H1 (cell line): Measurements from ENCODE around the gene ADGRL3. TPM values are rescaled to one million over a fixed set of nuclear protein-coding genes. Genes with fewer than 3 reads are reported as not detected.

ENCODE experiments used
- CTCF ChIA-PET: fragments of 300-600 bp; sonication (Branson Sonifier 250); formaldehyde crosslinking; loops from one replicate; lab custom pipeline; 2021; ENCODE audit not compliant: partially characterized antibody; lab: Charles Lee
- POLR2A ChIA-PET: fragments of 300-600 bp; sonication (Branson Sonifier 250); formaldehyde crosslinking; loops from one replicate; lab custom pipeline; 2021; ENCODE audit warnings: inconsistent platforms; ENCODE audit not compliant: partially characterized antibody; lab: Charles Lee
- DNase-seq, 2 experiments: peaks; one replicate each; pipeline versions ENCODE4 v3.0.0 to v3.0.0-alpha.2; 2010 to 2022; ENCODE audit warnings: low spot score in 2 of 2, low read depth in 1 of 2, mixed read lengths in 1 of 2
- FAIRE-seq: peaks from 2 replicates; lab custom pipeline; 2011; peaks lifted over from hg19 to GRCh38; lab: Jason Lieb, UNC
- H2AFZ ChIP-seq: 2 replicates; pipeline ENCODE4 v1.8.1; 2012; ENCODE audit warnings: low read length, inconsistent platforms
- H2AK5ac ChIP-seq: 2 replicates; pipeline ENCODE4 v1.6.1; 2013; ENCODE audit warnings: low read depth, low read length
- H2BK120ac ChIP-seq: replicated peaks from 2 replicates; pipeline ENCODE3; 2013; ENCODE audit warnings: low read depth, low read length, inconsistent platforms
- H2BK12ac ChIP-seq: 2 replicates; pipeline ENCODE4 v1.6.1; 2013; ENCODE audit warnings: low read depth, low read length
- H2BK15ac ChIP-seq: 2 replicates; pipeline ENCODE4 v1.6.1; 2013; ENCODE audit warnings: low read length
- H2BK20ac ChIP-seq: 2 replicates; pipeline ENCODE4 v1.6.1; 2013; ENCODE audit warnings: low read length
- H2BK5ac ChIP-seq: 2 replicates; pipeline ENCODE4 v1.6.1; 2013; ENCODE audit warnings: low read depth, low read length
- H3K14ac ChIP-seq: 2 replicates; pipeline ENCODE4 v1.6.1; 2013; ENCODE audit warnings: inconsistent platforms; ENCODE audit not compliant: insufficient read length
- H3K18ac ChIP-seq: 2 replicates; pipeline ENCODE4 v1.6.1; 2013; ENCODE audit warnings: low read length; ENCODE audit errors: extremely low read depth
- H3K23ac ChIP-seq: 2 replicates; pipeline ENCODE4 v1.6.1; 2013; ENCODE audit warnings: inconsistent platforms; ENCODE audit not compliant: insufficient read length
- H3K23me2 ChIP-seq: 2 replicates; pipeline ENCODE4 v1.6.1; 2013; ENCODE audit warnings: low read depth, low read length
- H3K27ac ChIP-seq: 2 replicates; pipeline ENCODE4 v1.6.1; 2011; ENCODE audit warnings: low read depth, low read length, inconsistent platforms
- H3K27me3 ChIP-seq, 4 experiments: replicated peaks in 1 of 4; 1 replicate in 1 of 4; 2 replicates in 3 of 4; pipeline versions ENCODE4 v1.6.1 to v1.8.1; 2011 to 2013; ENCODE audit warnings: low read length in 3 of 4, mild to moderate bottlenecking in 3 of 4, inconsistent platforms in 2 of 4, mixed read lengths in 2 of 4, moderate library complexity in 1 of 4; ENCODE audit not compliant: control insufficient read depth in 3 of 4, insufficient read depth in 3 of 4; ENCODE audit errors: extremely low read depth in 1 of 4
- H3K36me3 ChIP-seq, 4 experiments: 2 replicates each; pipeline versions ENCODE4 v1.6.1 to v1.8.1; 2011 to 2013; ENCODE audit warnings: mild to moderate bottlenecking in 4 of 4, low read length in 3 of 4, moderate library complexity in 2 of 4, control low read depth in 1 of 4, inconsistent platforms in 1 of 4; ENCODE audit not compliant: insufficient read depth in 4 of 4, control insufficient read depth in 2 of 4
- H3K4ac ChIP-seq: replicated peaks from 2 replicates; pipeline ENCODE3; 2013; ENCODE audit warnings: low read length, low read depth, mixed read lengths, inconsistent platforms; ENCODE audit not compliant: insufficient read length
- H3K4me1 ChIP-seq, 4 experiments: replicated peaks in 1 of 4; 1 replicate in 1 of 4; 2 replicates in 3 of 4; pipeline versions ENCODE4 v1.6.1 to v1.8.1; 2011 to 2013; ENCODE audit warnings: low read length in 3 of 4, inconsistent platforms in 2 of 4, mixed read lengths in 1 of 4; ENCODE audit not compliant: insufficient read depth in 4 of 4, control insufficient read depth in 3 of 4
- H3K4me2 ChIP-seq, 2 experiments: 2 replicates each; pipeline versions ENCODE4 v1.6.1 to v1.8.1; 2011 to 2013; ENCODE audit warnings: low read depth in 2 of 2, low read length in 2 of 2, control low read depth in 1 of 2, inconsistent platforms in 1 of 2, mild to moderate bottlenecking in 1 of 2; ENCODE audit not compliant: insufficient read depth in 1 of 2
- H3K4me3 ChIP-seq, 4 experiments: fragments of 200-600, 300-600 bp in 1 of 4; sonication (generic), shearing (Covaris generic), sonication (Bioruptor Twin) in 1 of 4; 2 replicates each; pipeline versions ENCODE4 v1.5.1 to v1.8.1; 2011 to 2016; ENCODE audit warnings: low read length in 4 of 4, low read depth in 3 of 4, control low read depth in 2 of 4, inconsistent platforms in 2 of 4, mild to moderate bottlenecking in 2 of 4, mixed read lengths in 1 of 4, moderate library complexity in 1 of 4; ENCODE audit not compliant: insufficient read depth in 2 of 4; ENCODE audit errors: extremely low read depth in 1 of 4
- H3K56ac ChIP-seq: replicated peaks from 2 replicates; pipeline ENCODE3; 2013; ENCODE audit warnings: low read depth, mild to moderate bottlenecking, mixed read lengths, low read length, inconsistent platforms; ENCODE audit not compliant: insufficient read length
- H3K79me1 ChIP-seq: 2 replicates; pipeline ENCODE4 v1.6.1; 2013; ENCODE audit warnings: low read depth, low read length, control low read depth
- H3K79me2 ChIP-seq, 2 experiments: 2 replicates each; pipeline versions ENCODE4 v1.6.1 to v1.8.1; 2012 to 2013; ENCODE audit warnings: low read length in 2 of 2, mild to moderate bottlenecking in 2 of 2, inconsistent platforms in 1 of 2; ENCODE audit not compliant: insufficient read depth in 2 of 2, control insufficient read depth in 1 of 2
- H3K9ac ChIP-seq, 4 experiments: replicated peaks in 1 of 4; 1 replicate in 1 of 4; 2 replicates in 3 of 4; pipeline versions ENCODE4 v1.6.1 to v1.8.1; 2011 to 2013; ENCODE audit warnings: low read depth in 3 of 4, low read length in 3 of 4, control low read depth in 2 of 4, mild to moderate bottlenecking in 2 of 4, moderate library complexity in 2 of 4, inconsistent platforms in 1 of 4; ENCODE audit errors: extremely low read depth in 1 of 4
- H3K9me3 ChIP-seq, 2 experiments: 2 replicates each; pipeline versions ENCODE4 v1.6.1 to v1.8.1; 2012 to 2013; ENCODE audit warnings: mild to moderate bottlenecking in 2 of 2, moderate library complexity in 2 of 2, control low read depth in 1 of 2, inconsistent platforms in 1 of 2, low read depth in 1 of 2, low read length in 1 of 2, mixed read lengths in 1 of 2; ENCODE audit not compliant: insufficient read depth in 2 of 2
- H4K20me1 ChIP-seq, 2 experiments: replicated peaks in 1 of 2; 2 replicates each; pipeline versions ENCODE3 to v1.8.1; 2011 to 2013; ENCODE audit warnings: inconsistent platforms in 2 of 2, low read length in 2 of 2, mild to moderate bottlenecking in 1 of 2; ENCODE audit not compliant: insufficient read depth in 2 of 2, control insufficient read depth in 1 of 2
- H4K5ac ChIP-seq: 2 replicates; pipeline ENCODE4 v1.6.1; 2013; ENCODE audit warnings: low read length, low read depth, mixed read lengths, inconsistent platforms; ENCODE audit not compliant: insufficient read length
- H4K8ac ChIP-seq: 2 replicates; pipeline ENCODE4 v1.8.0; 2013; ENCODE audit warnings: mild to moderate bottlenecking, moderate library complexity, low read length, inconsistent platforms; ENCODE audit not compliant: insufficient read depth; ENCODE audit errors: extremely low read depth
- H4K91ac ChIP-seq: replicated peaks from 2 replicates; pipeline ENCODE3; 2013; ENCODE audit warnings: low read length, mixed read lengths, inconsistent platforms; ENCODE audit not compliant: insufficient read length
- EGR1 ChIP-seq: IDR thresholded peaks from 2 replicates; pipeline ENCODE4 v1.6.1; 2011; ENCODE audit warnings: low read depth, low read length, borderline replicate concordance
- EP300 ChIP-seq, 2 experiments: IDR thresholded peaks; 1 replicate in 1 of 2; 2 replicates in 1 of 2; pipeline ENCODE4 v1.6.1; 2011 to 2012; ENCODE audit warnings: low read depth in 2 of 2, low read length in 2 of 2, mild to moderate bottlenecking in 2 of 2, borderline replicate concordance in 1 of 2, inconsistent platforms in 1 of 2, moderate library complexity in 1 of 2
- GTF2F1 ChIP-seq: IDR thresholded peaks from 2 replicates; pipeline ENCODE4 v1.6.1; 2012; ENCODE audit warnings: low read depth, low read length, improper control_type of control experiment, borderline replicate concordance
- HDAC2 ChIP-seq, 2 experiments: fragments of 300-600 bp in 1 of 2; sonication (generic) in 1 of 2; IDR thresholded peaks; 2 replicates each; pipeline ENCODE4 v1.6.1; 2011 to 2012; ENCODE audit warnings: low read depth in 2 of 2, low read length in 2 of 2, mild to moderate bottlenecking in 2 of 2, moderate library complexity in 2 of 2, borderline replicate concordance in 1 of 2, inconsistent platforms in 1 of 2
- HDAC6 ChIP-seq: IDR thresholded peaks from one replicate; pipeline ENCODE4 v1.7.1; 2012; ENCODE audit warnings: low read depth, mild to moderate bottlenecking, inconsistent platforms, low read length, moderate library complexity
- JUND ChIP-seq: IDR thresholded peaks from 2 replicates; pipeline ENCODE4 v1.6.1; 2011; ENCODE audit warnings: mild to moderate bottlenecking, improper control_type of control experiment, low read length
- KDM5A ChIP-seq: fragments of 200-600 bp; IDR thresholded peaks from 2 replicates; pipeline ENCODE4 v1.7.1; 2012; ENCODE audit warnings: mild to moderate bottlenecking, low read length, inconsistent platforms, mixed read lengths
- MAX ChIP-seq: IDR thresholded peaks from 2 replicates; pipeline ENCODE4 v1.6.1; 2012; ENCODE audit warnings: inconsistent platforms
- SP4 ChIP-seq: IDR thresholded peaks from 2 replicates; pipeline ENCODE4 v1.6.1; 2012; ENCODE audit warnings: low read length, inconsistent platforms
- TAF1 ChIP-seq: IDR thresholded peaks from 2 replicates; pipeline ENCODE4 v1.6.1; 2011; ENCODE audit warnings: mild to moderate bottlenecking, low read depth, low read length
- TAF7 ChIP-seq: optimal IDR thresholded peaks from 2 replicates; pipeline ENCODE3; 2011; ENCODE audit warnings: low read depth, mild to moderate bottlenecking, inconsistent platforms, low read length, moderate library complexity, borderline replicate concordance
- TCF12 ChIP-seq: IDR thresholded peaks from 2 replicates; pipeline ENCODE4 v1.6.1; 2011; ENCODE audit warnings: low read depth, mild to moderate bottlenecking, low read length
- TEAD4 ChIP-seq: IDR thresholded peaks from 2 replicates; pipeline ENCODE4 v1.6.1; 2012; ENCODE audit warnings: low read depth, low read length, inconsistent platforms, mixed read lengths
- YY1 ChIP-seq: IDR thresholded peaks from 2 replicates; pipeline ENCODE4 v1.6.1; 2011; ENCODE audit warnings: low read depth, mild to moderate bottlenecking, low read length
- WGBS, 2 experiments: shearing (Covaris generic) in 1 of 2; methylation state at CpG; one replicate each; pipeline versions ENCODE4 v1.1.6 to v1.1.7; 2013 to 2015; ENCODE audit warnings: low lambda C conversion rate in 2 of 2, mixed read lengths in 2 of 2, inconsistent platforms in 1 of 2, low coverage in 1 of 2, missing lambda C conversion rate in 1 of 2; ENCODE audit not compliant: insufficient replicate concordance in 2 of 2, insufficient coverage in 1 of 2, insufficient read length in 1 of 2; ENCODE audit errors: extremely low coverage in 1 of 2, missing lambda C conversion rate in 1 of 2; 5-methylcytosine and 5-hydroxymethylcytosine counted together
- polyA plus RNA-seq, 7 experiments: library from polyadenylated mRNA; depleted of rRNA in 3 of 7; stranded (reverse) in 5 of 7; unstranded in 2 of 7; fragments of >200 nt in 5 of 7; fragments of 200-250 nt in 2 of 7; gene quantifications; 1 replicate in 5 of 7; 2 replicates in 1 of 7; 4 replicates in 1 of 7; pipeline versions ENCODE4 v1.2.1 to v1.2.3, GENCODE V29; 2011 to 2013; ENCODE audit warnings: missing spikeins in 2 of 7, mixed read lengths in 2 of 7
- total RNA-seq: library from RNA; stranded (reverse); fragmentation: NEBNext Ultra II Directional; extraction: Animal tissue kit (Norgen Biotek cat#: 25700); gene quantifications from 2 replicates; pipeline ENCODE4 v1.2.1, GENCODE V29; 2021

ADGRL3 gene
- total and polyA plus RNA-seq, 2 of the 8 experiments (the other 6 are each of a cell fraction or from before 2014, with no cell fraction given) = 6.6 to 13.0 TPM

- H4K20me1 ChIP-seq = no peaks in the 10 kb centered on the region
- TF ChIP-seq GTF2F1 (no peak), TEAD4 (no peak), HDAC6 (no peak), JUND (no peak), TAF1 (no peak), SP4 (no peak), MAX (no peak), TCF12 (no peak), EP300 (IDR thresholded peaks at IDR 0.05; ENCODE audit: borderline replicate concordance in 1 of 2, low read depth in 2 of 2, low read length in 2 of 2) (no peak), YY1 (no peak), TAF7 (no peak), EGR1 (no peak), HDAC2 (IDR thresholded peaks at IDR 0.05; ENCODE audit: borderline replicate concordance in 1 of 2, low read depth in 2 of 2, low read length in 2 of 2) (no peak), KDM5A (no peak)
These were observed 605.9 kb downstream of the ADGRL3 start for GRCh38 chr4:61805979-61806378.

More at GRCh38 chr4:61805979-61806378, 605.9 kb downstream of the ADGRL3 start:
- Histone ChIP-seq H4K91ac (no peak overlapping the region), H2BK120ac (no peak overlapping the region), H2BK15ac (no peak overlapping the region), H3K27me3 (no peaks in the 10 kb centered on the region), H2BK12ac (no peak overlapping the region), H3K56ac (no peak overlapping the region), H3K14ac (no peak overlapping the region), H3K23me2 (no peaks in the 10 kb centered on the region), H3K18ac (no peak overlapping the region), H3K4me2 (no peak overlapping the region), H2BK20ac (no peak overlapping the region), H3K9me3 (no peaks in the 10 kb centered on the region), H2AK5ac (no peak overlapping the region), H3K79me1 (no peaks in the 10 kb centered on the region), H3K23ac (no peak overlapping the region), H3K4ac (no peak overlapping the region), H3K4me3 (no peak overlapping the region), H2AFZ (no peak overlapping the region), H3K27ac (no peak overlapping the region), H2BK5ac (no peak overlapping the region), H3K79me2 (no peaks in the 10 kb centered on the region), H4K8ac (no peak overlapping the region), H4K5ac (no peak overlapping the region), H3K9ac (no peak overlapping the region), H3K36me3 (no peaks in the 10 kb centered on the region), H3K4me1 (no peaks in the 10 kb centered on the region)
- FAIRE-seq = no peak
- ChIA-PET CTCF (interaction anchor here (0.9 kb wide), 1 partner anchor 385 kb away, joined by 3 read pairs; no protein-coding TSS in a partner anchor), POLR2A (no interaction called here)
- DNase-seq = no peak
- WGBS, 2 experiments = 88% methylated on average over 2 of the region's 2 CpGs; no CpG with 5 or more reads in 1 of the 2 experiments
